HG02678 (cell line): ENCODE data around the gene ACYP1.

Experiments
- ATAC-seq: cut with Tn5 transposase; IDR thresholded peaks from one replicate; pipeline ENCODE4 v1.9.1; 2021; ENCODE audit warnings: mild to moderate bottlenecking, moderate library complexity; ENCODE audit not compliant: unreplicated experiment

The ACYP1 gene

GRCh38 chr14:75063491-75064204, at the start of gene ACYP1:
Gene ACYP1 (minus strand): TSS chr14:75064024. CDS start chr14:75063553, 471 bp downstream.
- ATAC-seq, result peak; percentile 99

GRCh38 chr14:75109877-75110276, 46.1 kb upstream of the ACYP1 start:
- no peak for ATAC-seq

GRCh38 chr14:75107186-75107585, 43.4 kb upstream of the ACYP1 start:
- ATAC-seq, result no peak

- ATAC-seq, result no peak
Measured at GRCh38 chr14:75101491-75101890, 37.7 kb upstream of the ACYP1 start.

- no peak for ATAC-seq
Measured at GRCh38 chr14:75098682-75099081, 34.9 kb upstream of the ACYP1 start.

GRCh38 chr14:75098212-75098611, 34.4 kb upstream of the ACYP1 start:
- ATAC-seq, result no peak

- ATAC-seq, result no peak
Measured at GRCh38 chr14:75096959-75097358, 33.1 kb upstream of the ACYP1 start.

- no peak for ATAC-seq
Measured at GRCh38 chr14:75095690-75096089, 31.9 kb upstream of the ACYP1 start.

GRCh38 chr14:75094896-75095295, 31.1 kb upstream of the ACYP1 start:
- ATAC-seq, result no peak

- no peak for ATAC-seq
Measured at GRCh38 chr14:75092698-75093097, 28.9 kb upstream of the ACYP1 start.

GRCh38 chr14:75091251-75091650, 27.4 kb upstream of the ACYP1 start:
- no peak for ATAC-seq

- no peak for ATAC-seq
Measured at GRCh38 chr14:75090353-75090752, 26.5 kb upstream of the ACYP1 start.

- no peak for ATAC-seq
Measured at GRCh38 chr14:75088566-75089373, 24.9 kb upstream of the ACYP1 start.

- ATAC-seq, result no peak
Measured at GRCh38 chr14:75088153-75088552, 24.3 kb upstream of the ACYP1 start.

- no peak for ATAC-seq
Measured at GRCh38 chr14:75084513-75084912, 20.7 kb upstream of the ACYP1 start.

- no peak for ATAC-seq
Measured at GRCh38 chr14:75083271-75083670, 19.4 kb upstream of the ACYP1 start.

- ATAC-seq, result no peak
Measured at GRCh38 chr14:75081660-75082229, 17.9 kb upstream of the ACYP1 start.

GRCh38 chr14:75079521-75079920, 15.7 kb upstream of the ACYP1 start:
- ATAC-seq, result no peak

- ATAC-seq, result no peak
Measured at GRCh38 chr14:75077794-75078193, 14.0 kb upstream of the ACYP1 start.

GRCh38 chr14:75070383-75070782, 6.6 kb upstream of the ACYP1 start:
- no peak for ATAC-seq

GRCh38 chr14:75069811-75070145, 6.0 kb upstream of the ACYP1 start:
- peak; percentile 9 for ATAC-seq
